Measurements from ENCODE around the gene TFB2M.

GRCh38 chr1:246591504-246591903 lies 25.4 kb upstream of the TFB2M start:
- TF ChIP-seq, protein P1, sequence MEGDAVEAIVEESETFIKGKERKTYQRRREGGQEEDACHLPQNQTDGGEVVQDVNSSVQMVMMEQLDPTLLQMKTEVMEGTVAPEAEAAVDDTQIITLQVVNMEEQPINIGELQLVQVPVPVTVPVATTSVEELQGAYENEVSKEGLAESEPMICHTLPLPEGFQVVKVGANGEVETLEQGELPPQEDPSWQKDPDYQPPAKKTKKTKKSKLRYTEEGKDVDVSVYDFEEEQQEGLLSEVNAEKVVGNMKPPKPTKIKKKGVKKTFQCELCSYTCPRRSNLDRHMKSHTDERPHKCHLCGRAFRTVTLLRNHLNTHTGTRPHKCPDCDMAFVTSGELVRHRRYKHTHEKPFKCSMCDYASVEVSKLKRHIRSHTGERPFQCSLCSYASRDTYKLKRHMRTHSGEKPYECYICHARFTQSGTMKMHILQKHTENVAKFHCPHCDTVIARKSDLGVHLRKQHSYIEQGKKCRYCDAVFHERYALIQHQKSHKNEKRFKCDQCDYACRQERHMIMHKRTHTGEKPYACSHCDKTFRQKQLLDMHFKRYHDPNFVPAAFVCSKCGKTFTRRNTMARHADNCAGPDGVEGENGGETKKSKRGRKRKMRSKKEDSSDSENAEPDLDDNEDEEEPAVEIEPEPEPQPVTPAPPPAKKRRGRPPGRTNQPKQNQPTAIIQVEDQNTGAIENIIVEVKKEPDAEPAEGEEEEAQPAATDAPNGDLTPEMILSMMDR (IDR thresholded peaks at IDR 0.05), result no peak
- TF ChIP-seq POLR2A (IDR thresholded peaks at IDR 0.05), result no peak
